H1 (cell line): ENCODE results near the gene TUNAR. TPM values are rescaled to one million over a fixed set of nuclear protein-coding genes. Genes with fewer than 3 reads are reported as not detected.

ENCODE experiments used
- CTCF ChIA-PET: fragments of 300-600 bp; sonication (Branson Sonifier 250); formaldehyde crosslinking; loops from one replicate; lab custom pipeline; 2021; ENCODE audit not compliant: partially characterized antibody; lab: Charles Lee
- POLR2A ChIA-PET: fragments of 300-600 bp; sonication (Branson Sonifier 250); formaldehyde crosslinking; loops from one replicate; lab custom pipeline; 2021; ENCODE audit warnings: inconsistent platforms; ENCODE audit not compliant: partially characterized antibody; lab: Charles Lee
- DNase-seq, 2 experiments: peaks; one replicate each; pipeline versions ENCODE4 v3.0.0 to v3.0.0-alpha.2; 2010 to 2022; ENCODE audit warnings: low spot score in 2 of 2, low read depth in 1 of 2, mixed read lengths in 1 of 2
- FAIRE-seq: peaks from 2 replicates; lab custom pipeline; 2011; peaks lifted over from hg19 to GRCh38; lab: Jason Lieb, UNC
- H2AFZ ChIP-seq: 2 replicates; pipeline ENCODE4 v1.8.1; 2012; ENCODE audit warnings: low read length, inconsistent platforms
- H2AK5ac ChIP-seq: 2 replicates; pipeline ENCODE4 v1.6.1; 2013; ENCODE audit warnings: low read depth, low read length
- H2BK120ac ChIP-seq: replicated peaks from 2 replicates; pipeline ENCODE3; 2013; ENCODE audit warnings: low read depth, low read length, inconsistent platforms
- H2BK12ac ChIP-seq: 2 replicates; pipeline ENCODE4 v1.6.1; 2013; ENCODE audit warnings: low read depth, low read length
- H2BK15ac ChIP-seq: 2 replicates; pipeline ENCODE4 v1.6.1; 2013; ENCODE audit warnings: low read length
- H2BK20ac ChIP-seq: 2 replicates; pipeline ENCODE4 v1.6.1; 2013; ENCODE audit warnings: low read length
- H2BK5ac ChIP-seq: 2 replicates; pipeline ENCODE4 v1.6.1; 2013; ENCODE audit warnings: low read depth, low read length
- H3K14ac ChIP-seq: 2 replicates; pipeline ENCODE4 v1.6.1; 2013; ENCODE audit warnings: inconsistent platforms; ENCODE audit not compliant: insufficient read length
- H3K18ac ChIP-seq: 2 replicates; pipeline ENCODE4 v1.6.1; 2013; ENCODE audit warnings: low read length; ENCODE audit errors: extremely low read depth
- H3K23ac ChIP-seq: 2 replicates; pipeline ENCODE4 v1.6.1; 2013; ENCODE audit warnings: inconsistent platforms; ENCODE audit not compliant: insufficient read length
- H3K23me2 ChIP-seq: 2 replicates; pipeline ENCODE4 v1.6.1; 2013; ENCODE audit warnings: low read depth, low read length
- H3K27ac ChIP-seq: 2 replicates; pipeline ENCODE4 v1.6.1; 2011; ENCODE audit warnings: low read depth, low read length, inconsistent platforms
- H3K27me3 ChIP-seq, 4 experiments: replicated peaks in 1 of 4; 1 replicate in 1 of 4; 2 replicates in 3 of 4; pipeline versions ENCODE4 v1.6.1 to v1.8.1; 2011 to 2013; ENCODE audit warnings: low read length in 3 of 4, mild to moderate bottlenecking in 3 of 4, inconsistent platforms in 2 of 4, mixed read lengths in 2 of 4, moderate library complexity in 1 of 4; ENCODE audit not compliant: control insufficient read depth in 3 of 4, insufficient read depth in 3 of 4; ENCODE audit errors: extremely low read depth in 1 of 4
- H3K36me3 ChIP-seq, 4 experiments: 2 replicates each; pipeline versions ENCODE4 v1.6.1 to v1.8.1; 2011 to 2013; ENCODE audit warnings: mild to moderate bottlenecking in 4 of 4, low read length in 3 of 4, moderate library complexity in 2 of 4, control low read depth in 1 of 4, inconsistent platforms in 1 of 4; ENCODE audit not compliant: insufficient read depth in 4 of 4, control insufficient read depth in 2 of 4
- H3K4ac ChIP-seq: replicated peaks from 2 replicates; pipeline ENCODE3; 2013; ENCODE audit warnings: low read length, low read depth, mixed read lengths, inconsistent platforms; ENCODE audit not compliant: insufficient read length
- H3K4me1 ChIP-seq, 4 experiments: replicated peaks in 1 of 4; 1 replicate in 1 of 4; 2 replicates in 3 of 4; pipeline versions ENCODE4 v1.6.1 to v1.8.1; 2011 to 2013; ENCODE audit warnings: low read length in 3 of 4, inconsistent platforms in 2 of 4, mixed read lengths in 1 of 4; ENCODE audit not compliant: insufficient read depth in 4 of 4, control insufficient read depth in 3 of 4
- H3K4me2 ChIP-seq, 2 experiments: 2 replicates each; pipeline versions ENCODE4 v1.6.1 to v1.8.1; 2011 to 2013; ENCODE audit warnings: low read depth in 2 of 2, low read length in 2 of 2, control low read depth in 1 of 2, inconsistent platforms in 1 of 2, mild to moderate bottlenecking in 1 of 2; ENCODE audit not compliant: insufficient read depth in 1 of 2
- H3K4me3 ChIP-seq, 4 experiments: fragments of 200-600, 300-600 bp in 1 of 4; sonication (generic), shearing (Covaris generic), sonication (Bioruptor Twin) in 1 of 4; 2 replicates each; pipeline versions ENCODE4 v1.5.1 to v1.8.1; 2011 to 2016; ENCODE audit warnings: low read length in 4 of 4, low read depth in 3 of 4, control low read depth in 2 of 4, inconsistent platforms in 2 of 4, mild to moderate bottlenecking in 2 of 4, mixed read lengths in 1 of 4, moderate library complexity in 1 of 4; ENCODE audit not compliant: insufficient read depth in 2 of 4; ENCODE audit errors: extremely low read depth in 1 of 4
- H3K56ac ChIP-seq: replicated peaks from 2 replicates; pipeline ENCODE3; 2013; ENCODE audit warnings: low read depth, mild to moderate bottlenecking, mixed read lengths, low read length, inconsistent platforms; ENCODE audit not compliant: insufficient read length
- H3K79me1 ChIP-seq: 2 replicates; pipeline ENCODE4 v1.6.1; 2013; ENCODE audit warnings: low read depth, low read length, control low read depth
- H3K79me2 ChIP-seq, 2 experiments: 2 replicates each; pipeline versions ENCODE4 v1.6.1 to v1.8.1; 2012 to 2013; ENCODE audit warnings: low read length in 2 of 2, mild to moderate bottlenecking in 2 of 2, inconsistent platforms in 1 of 2; ENCODE audit not compliant: insufficient read depth in 2 of 2, control insufficient read depth in 1 of 2
- H3K9ac ChIP-seq, 4 experiments: replicated peaks in 1 of 4; 1 replicate in 1 of 4; 2 replicates in 3 of 4; pipeline versions ENCODE4 v1.6.1 to v1.8.1; 2011 to 2013; ENCODE audit warnings: low read depth in 3 of 4, low read length in 3 of 4, control low read depth in 2 of 4, mild to moderate bottlenecking in 2 of 4, moderate library complexity in 2 of 4, inconsistent platforms in 1 of 4; ENCODE audit errors: extremely low read depth in 1 of 4
- H3K9me3 ChIP-seq, 2 experiments: 2 replicates each; pipeline versions ENCODE4 v1.6.1 to v1.8.1; 2012 to 2013; ENCODE audit warnings: mild to moderate bottlenecking in 2 of 2, moderate library complexity in 2 of 2, control low read depth in 1 of 2, inconsistent platforms in 1 of 2, low read depth in 1 of 2, low read length in 1 of 2, mixed read lengths in 1 of 2; ENCODE audit not compliant: insufficient read depth in 2 of 2
- H4K20me1 ChIP-seq, 2 experiments: replicated peaks in 1 of 2; 2 replicates each; pipeline versions ENCODE3 to v1.8.1; 2011 to 2013; ENCODE audit warnings: inconsistent platforms in 2 of 2, low read length in 2 of 2, mild to moderate bottlenecking in 1 of 2; ENCODE audit not compliant: insufficient read depth in 2 of 2, control insufficient read depth in 1 of 2
- H4K5ac ChIP-seq: 2 replicates; pipeline ENCODE4 v1.6.1; 2013; ENCODE audit warnings: low read length, low read depth, mixed read lengths, inconsistent platforms; ENCODE audit not compliant: insufficient read length
- H4K8ac ChIP-seq: 2 replicates; pipeline ENCODE4 v1.8.0; 2013; ENCODE audit warnings: mild to moderate bottlenecking, moderate library complexity, low read length, inconsistent platforms; ENCODE audit not compliant: insufficient read depth; ENCODE audit errors: extremely low read depth
- H4K91ac ChIP-seq: replicated peaks from 2 replicates; pipeline ENCODE3; 2013; ENCODE audit warnings: low read length, mixed read lengths, inconsistent platforms; ENCODE audit not compliant: insufficient read length
- BRCA1 ChIP-seq: IDR thresholded peaks from 2 replicates; pipeline ENCODE4 v1.6.1; 2012; ENCODE audit warnings: low read depth, low read length, improper control_type of control experiment
- CBX8 ChIP-seq: fragments of 300-800, 300-1000 bp; sonication (generic); IDR thresholded peaks from 2 replicates; pipeline ENCODE4 v1.7.1; 2016; ENCODE audit warnings: low read depth, low read length, borderline replicate concordance
- CHD1 ChIP-seq: IDR thresholded peaks from 2 replicates; pipeline ENCODE4 v1.6.1; 2012; ENCODE audit warnings: low read depth, low read length, improper control_type of control experiment
- EP300 ChIP-seq, 2 experiments: IDR thresholded peaks; 1 replicate in 1 of 2; 2 replicates in 1 of 2; pipeline ENCODE4 v1.6.1; 2011 to 2012; ENCODE audit warnings: low read depth in 2 of 2, low read length in 2 of 2, mild to moderate bottlenecking in 2 of 2, borderline replicate concordance in 1 of 2, inconsistent platforms in 1 of 2, moderate library complexity in 1 of 2
- FOSL1 ChIP-seq: IDR thresholded peaks from 2 replicates; pipeline ENCODE4 v1.6.1; 2011; ENCODE audit warnings: mild to moderate bottlenecking, low read depth, low read length, moderate library complexity; ENCODE audit not compliant: insufficient read depth
- KDM4A ChIP-seq: IDR thresholded peaks from one replicate; pipeline ENCODE4 v1.7.1; 2012; ENCODE audit warnings: low read depth, mild to moderate bottlenecking, moderate library complexity, low read length, inconsistent platforms; ENCODE audit not compliant: severe bottlenecking
- POLR2A ChIP-seq, 2 experiments: IDR thresholded peaks; 1 replicate in 1 of 2; 2 replicates in 1 of 2; pipeline ENCODE4 v1.6.1; 2011; ENCODE audit warnings: low read depth in 2 of 2, low read length in 2 of 2, mild to moderate bottlenecking in 2 of 2; ENCODE audit errors: control extremely low read depth in 1 of 2
- RAD21 ChIP-seq, 2 experiments: IDR thresholded peaks in 1 of 2; conservative IDR thresholded peaks in 1 of 2; 2 replicates each; pipeline ENCODE4 v1.6.1; 2011; ENCODE audit warnings: low read depth in 2 of 2, low read length in 2 of 2, improper control_type of control experiment in 1 of 2, inconsistent platforms in 1 of 2, mild to moderate bottlenecking in 1 of 2, moderate library complexity in 1 of 2
- SIRT6 ChIP-seq: IDR thresholded peaks from one replicate; pipeline ENCODE4 v1.7.1; 2012; ENCODE audit warnings: low read length, inconsistent platforms
- SP4 ChIP-seq: IDR thresholded peaks from 2 replicates; pipeline ENCODE4 v1.6.1; 2012; ENCODE audit warnings: low read length, inconsistent platforms
- SRF ChIP-seq: IDR thresholded peaks from 2 replicates; pipeline ENCODE4 v1.6.1; 2011; ENCODE audit warnings: mild to moderate bottlenecking, low read depth, low read length, moderate library complexity
- TCF12 ChIP-seq: IDR thresholded peaks from 2 replicates; pipeline ENCODE4 v1.6.1; 2011; ENCODE audit warnings: low read depth, mild to moderate bottlenecking, low read length
- WGBS, 2 experiments: shearing (Covaris generic) in 1 of 2; methylation state at CpG; one replicate each; pipeline versions ENCODE4 v1.1.6 to v1.1.7; 2013 to 2015; ENCODE audit warnings: low lambda C conversion rate in 2 of 2, mixed read lengths in 2 of 2, inconsistent platforms in 1 of 2, low coverage in 1 of 2, missing lambda C conversion rate in 1 of 2; ENCODE audit not compliant: insufficient replicate concordance in 2 of 2, insufficient coverage in 1 of 2, insufficient read length in 1 of 2; ENCODE audit errors: extremely low coverage in 1 of 2, missing lambda C conversion rate in 1 of 2; 5-methylcytosine and 5-hydroxymethylcytosine counted together
- polyA plus RNA-seq, 7 experiments: library from polyadenylated mRNA; depleted of rRNA in 3 of 7; stranded (reverse) in 5 of 7; unstranded in 2 of 7; fragments of >200 nt in 5 of 7; fragments of 200-250 nt in 2 of 7; gene quantifications; 1 replicate in 5 of 7; 2 replicates in 1 of 7; 4 replicates in 1 of 7; pipeline versions ENCODE4 v1.2.1 to v1.2.3, GENCODE V29; 2011 to 2013; ENCODE audit warnings: missing spikeins in 2 of 7, mixed read lengths in 2 of 7
- total RNA-seq: library from RNA; stranded (reverse); fragmentation: NEBNext Ultra II Directional; extraction: Animal tissue kit (Norgen Biotek cat#: 25700); gene quantifications from 2 replicates; pipeline ENCODE4 v1.2.1, GENCODE V29; 2021

Gene TUNAR
- total and polyA plus RNA-seq, 2 of the 8 experiments (the other 6 are each of a cell fraction or from before 2014, with no cell fraction given), result 12.8 to 63.9 TPM

GRCh38 chr14:95828649-95829265 is 47.9 kb upstream of the TUNAR start:
- H3K27me3 ChIP-seq, result no peaks in the 10 kb centered on the region
- H3K56ac ChIP-seq, result no peak overlapping the region
- no peak overlapping the region for H3K14ac ChIP-seq
- H3K23ac ChIP-seq, result no peak overlapping the region
- H2AFZ ChIP-seq, result no peak overlapping the region
- no peak overlapping the region for H3K4ac ChIP-seq
- no peak overlapping the region for H2BK15ac ChIP-seq
- no peak overlapping the region for H3K4me3 ChIP-seq
- WGBS, 2 experiments, result 95% methylated on average over 3 of the region's 3 CpGs; no CpG with 5 or more reads in 1 of the 2 experiments
- H4K5ac ChIP-seq, result no peak overlapping the region
- H3K36me3 ChIP-seq, result no peaks in the 10 kb centered on the region
- no peaks in the 10 kb centered on the region for H3K79me2 ChIP-seq
- DNase-seq (no peak), FAIRE-seq (no peak)
- H3K23me2 ChIP-seq, result no peaks in the 10 kb centered on the region
- H3K27ac ChIP-seq, result no peak overlapping the region
- H4K8ac ChIP-seq, result no peak overlapping the region
- H4K20me1 ChIP-seq, result no peaks in the 10 kb centered on the region
- peaks cover 4 to 11% (median 6%) of the 10 kb centered on the region in 4 experiments; a peak in 6 of 7 replicates for H3K4me1 ChIP-seq
- no peak overlapping the region for H2BK20ac ChIP-seq
- no peak overlapping the region for H2BK5ac ChIP-seq
- H3K9me3 ChIP-seq, result peaks cover 5 to 6% of the 10 kb centered on the region in 2 experiments; a peak in 1 of 4 replicates
- ChIA-PET CTCF (interaction anchor here (0.6 kb wide), 1 partner anchor 242 kb away, joined by 3 read pairs; no protein-coding TSS in a partner anchor), POLR2A (no interaction called here)
- no peak overlapping the region for H2BK120ac ChIP-seq
- H3K79me1 ChIP-seq, result no peaks in the 10 kb centered on the region; the same call in 1 of the 2 replicates
- H3K18ac ChIP-seq, result no peak overlapping the region
- H2AK5ac ChIP-seq, result no peak overlapping the region
- no peak overlapping the region for H3K9ac ChIP-seq
- no peak overlapping the region for H4K91ac ChIP-seq
- H3K4me2 ChIP-seq, result no peak overlapping the region
- H2BK12ac ChIP-seq, result no peak overlapping the region
- TF ChIP-seq CHD1 (no peak), SRF (no peak), BRCA1 (no peak), SP4 (no peak), POLR2A (IDR thresholded peaks at IDR 0.05; ENCODE audit: control extremely low read depth in 1 of 2, low read depth in 2 of 2, low read length in 2 of 2) (no peak), KDM4A (no peak), FOSL1 (no peak), EP300 (IDR thresholded peaks at IDR 0.05; ENCODE audit: borderline replicate concordance in 1 of 2, low read depth in 2 of 2, low read length in 2 of 2) (no peak), SIRT6 (no peak), RAD21 (IDR thresholded peaks at IDR 0.05 in 1 of 2, conservative IDR thresholded peaks at IDR 0.05 in 1 of 2; ENCODE audit: low read depth in 2 of 2, low read length in 2 of 2) (no peak), TCF12 (no peak), CBX8 (no peak)
